GM23338 (cell line): ENCODE measurements around the gene SPIC. TPM values are rescaled to one million over a fixed set of nuclear protein-coding genes. Genes with fewer than 3 reads are reported as not detected.

ENCODE experiments used
- ATAC-seq: fragments of 200-7000 bp; cut with Tn5 transposase; 3 replicates; pipeline ENCODE4 v1.9.1; 2020
- DNase-seq: peaks from one replicate; pipeline ENCODE4 v3.0.0-alpha.2; 2015; ENCODE audit warnings: low spot score
- H2AFZ ChIP-seq: fragments of 200-600 bp; sonication (generic); 2 replicates; pipeline ENCODE4 v1.8.0; 2016; ENCODE audit warnings: antibody characterized with exemption, mild to moderate bottlenecking, moderate library complexity
- H3F3A ChIP-seq: fragments of 200-600 bp; sonication (generic); replicated peaks from 2 replicates; pipeline ENCODE4 v1.8.0; 2017; ENCODE audit warnings: antibody characterized with exemption, mixed run types, low read depth
- H3K27ac ChIP-seq: fragments of 200-600 bp; sonication (generic); 2 replicates; pipeline ENCODE4 v1.6.1; 2016; ENCODE audit warnings: low read depth
- H3K27me3 ChIP-seq: fragments of 200-600 bp; sonication (generic); 2 replicates; pipeline ENCODE4 v1.8.0; 2016; ENCODE audit warnings: mild to moderate bottlenecking, mixed run types, moderate library complexity; ENCODE audit not compliant: insufficient read depth
- H3K36me3 ChIP-seq: fragments of 200-600 bp; sonication (generic); 2 replicates; pipeline ENCODE4 v1.8.0; 2016; ENCODE audit warnings: mild to moderate bottlenecking; ENCODE audit not compliant: insufficient read depth
- H3K4me1 ChIP-seq: fragments of 200-600 bp; sonication (generic); 2 replicates; pipeline ENCODE4 v1.8.0; 2016; ENCODE audit warnings: mild to moderate bottlenecking, moderate library complexity; ENCODE audit not compliant: insufficient read depth
- H3K4me2 ChIP-seq: fragments of 200-600 bp; sonication (generic); 2 replicates; pipeline ENCODE4 v1.7.1; 2017; ENCODE audit warnings: mixed run types
- H3K4me3 ChIP-seq: fragments of 200-600 bp; sonication (generic); 2 replicates; pipeline ENCODE4 v1.6.1; 2016; ENCODE audit warnings: mixed run types
- H3K79me2 ChIP-seq: fragments of 200-600 bp; sonication (generic); replicated peaks from 2 replicates; pipeline ENCODE4 v1.8.0; 2017; ENCODE audit warnings: mild to moderate bottlenecking; ENCODE audit not compliant: insufficient read depth
- H3K9me2 ChIP-seq: fragments of 200-600 bp; sonication (generic); 2 replicates; pipeline ENCODE4 v1.8.0; 2017; ENCODE audit not compliant: insufficient read depth
- H4K20me1 ChIP-seq: fragments of 200-600 bp; sonication (generic); replicated peaks from 2 replicates; pipeline ENCODE4 v1.8.0; 2017; ENCODE audit warnings: mild to moderate bottlenecking; ENCODE audit not compliant: insufficient read depth
- H3K27ac Mint-ChIP-seq: 2 replicates; pipeline ENCODE4 v1.8.0; 2020; ENCODE audit warnings: inconsistent platforms, mild to moderate bottlenecking, moderate library complexity, mixed read lengths
- H3K27me3 Mint-ChIP-seq: 3 replicates; pipeline ENCODE4 v1.8.0; 2022; ENCODE audit warnings: low read depth, mild to moderate bottlenecking, moderate library complexity, mixed read lengths, inconsistent platforms; ENCODE audit not compliant: insufficient read depth, poor library complexity
- H3K36me3 Mint-ChIP-seq: 3 replicates; pipeline ENCODE4 v1.8.0; 2021; ENCODE audit warnings: low read depth, mild to moderate bottlenecking, inconsistent platforms, moderate library complexity, mixed read lengths
- H3K4me1 Mint-ChIP-seq: 3 replicates; pipeline ENCODE4 v1.8.0; 2020; ENCODE audit warnings: mild to moderate bottlenecking, inconsistent platforms, mixed read lengths
- H3K4me3 Mint-ChIP-seq: 3 replicates; pipeline ENCODE4 v1.8.0; 2021; ENCODE audit warnings: moderate library complexity, mild to moderate bottlenecking, inconsistent platforms, mixed read lengths
- H3K9me3 Mint-ChIP-seq: 3 replicates; pipeline ENCODE4 v1.8.0; 2020; ENCODE audit warnings: moderate library complexity, mild to moderate bottlenecking, inconsistent platforms, mixed read lengths
- CREB1 ChIP-seq: fragments of 250-450 bp; sonication (Bioruptor Pico); IDR thresholded peaks from 2 replicates; pipeline ENCODE4 v1.5.0; 2020; ENCODE audit warnings: low read depth, mild to moderate bottlenecking, moderate library complexity
- EZH2 ChIP-seq: fragments of 200-600 bp; sonication (generic); IDR thresholded peaks from one replicate; pipeline ENCODE4 v1.8.0; 2017; ENCODE audit warnings: antibody characterized with exemption, mild to moderate bottlenecking, low read depth; ENCODE audit not compliant: unreplicated experiment
- JUNB ChIP-seq: IDR thresholded peaks from one replicate; pipeline ENCODE4 v1.6.1; 2016; ENCODE audit warnings: antibody characterized with exemption; ENCODE audit not compliant: unreplicated experiment
- NANOG ChIP-seq: IDR thresholded peaks from 2 replicates; pipeline ENCODE4 v1.6.1; 2016; ENCODE audit warnings: antibody characterized with exemption, borderline replicate concordance
- POLR2AphosphoS5 ChIP-seq: IDR thresholded peaks from 2 replicates; pipeline ENCODE4 v1.6.1; 2016; ENCODE audit warnings: antibody characterized with exemption, low read depth
- STAT1 ChIP-seq: IDR thresholded peaks from one replicate; pipeline ENCODE4 v1.6.1; 2016; ENCODE audit warnings: antibody characterized with exemption; ENCODE audit not compliant: unreplicated experiment
- ZNF114 ChIP-seq: fragments of 250-450 bp; sonication (Bioruptor Pico); IDR thresholded peaks from 2 replicates; pipeline ENCODE4 v1.5.0; 2020; ENCODE audit warnings: mild to moderate bottlenecking, moderate library complexity
- ZNF331 ChIP-seq: fragments of 250-450 bp; sonication (Bioruptor Pico); IDR thresholded peaks from 2 replicates; pipeline ENCODE4 v1.5.0; 2020; ENCODE audit warnings: low read depth, mild to moderate bottlenecking, moderate library complexity
- polyA plus RNA-seq: library from polyadenylated mRNA; unstranded; fragments of >200 nt; fragmentation: Nextera tagmentation; extraction: Ambion mirVana; gene quantifications from 2 replicates; pipeline ENCODE4 v1.2.1, GENCODE V29; 2016
- total RNA-seq: library from RNA; depleted of rRNA; stranded (reverse); fragments of >200 nt; shearing (Covaris generic); gene quantifications from 2 replicates; pipeline ENCODE4 v1.2.3, GENCODE V29; 2014
- TF ChIP-seq, protein P1 (sequence below): IDR thresholded peaks from one replicate; pipeline ENCODE4 v1.6.1; 2018; ENCODE audit warnings: antibody characterized with exemption; ENCODE audit not compliant: unreplicated experiment
- TF ChIP-seq, protein P2 (sequence below): IDR thresholded peaks from 2 replicates; pipeline ENCODE4 v1.6.1; 2016; ENCODE audit warnings: antibody characterized with exemption
- TF ChIP-seq, protein P3 (sequence below), 2 experiments: fragments of 200-600 bp in 1 of 2; sonication (generic) in 1 of 2; conservative IDR thresholded peaks; 2 replicates each; pipeline versions ENCODE4 v1.5.1 to v1.6.1; 2016 to 2017; ENCODE audit warnings: antibody characterized with exemption in 2 of 2, low read depth in 2 of 2, mild to moderate bottlenecking in 2 of 2, moderate library complexity in 1 of 2

Gene SPIC
- total and polyA plus RNA-seq, 2 experiments from 2014 or later, result not detected

DNA sequence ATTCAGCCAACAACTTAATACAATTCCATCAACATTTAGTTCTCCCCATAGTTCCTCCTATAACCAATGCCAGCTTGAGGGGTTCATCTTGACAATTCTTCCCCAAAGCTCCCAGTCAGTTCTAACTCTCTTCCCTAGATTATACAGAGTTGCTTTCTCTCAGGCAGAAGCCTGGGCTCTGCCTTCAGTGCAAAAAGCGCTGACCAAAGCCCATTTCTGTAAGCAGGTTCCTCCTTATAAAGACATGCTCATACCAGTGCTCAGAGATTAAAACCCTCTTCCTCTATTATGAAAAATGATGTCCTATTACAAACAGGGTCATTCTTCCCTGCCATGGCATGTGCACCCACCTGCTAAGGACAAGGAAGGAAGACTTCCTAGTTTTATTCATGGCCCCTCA is 16.2 kb downstream of the SPIC start:
- Mint-ChIP-seq H3K4me1 (no peaks in the 10 kb centered on the region), H3K27me3 (no peaks in the 10 kb centered on the region), H3K36me3 (no peaks in the 10 kb centered on the region), H3K27ac (no peak overlapping the region), H3K4me3 (no peak overlapping the region), H3K9me3 (no peaks in the 10 kb centered on the region)
- H3K27ac ChIP-seq, result no peak overlapping the region
- no peak overlapping the region for H3K4me2 ChIP-seq
- H4K20me1 ChIP-seq, result no peaks in the 10 kb centered on the region
- no peaks in the 10 kb centered on the region for H3K4me1 ChIP-seq
- TF ChIP-seq ZNF331 (CRISPR knock-in tag) (no peak), POLR2AphosphoS5 (no peak), STAT1 (no peak), CREB1 (no peak), JUNB (no peak), NANOG (no peak)
- TF ChIP-seq, protein P1, sequence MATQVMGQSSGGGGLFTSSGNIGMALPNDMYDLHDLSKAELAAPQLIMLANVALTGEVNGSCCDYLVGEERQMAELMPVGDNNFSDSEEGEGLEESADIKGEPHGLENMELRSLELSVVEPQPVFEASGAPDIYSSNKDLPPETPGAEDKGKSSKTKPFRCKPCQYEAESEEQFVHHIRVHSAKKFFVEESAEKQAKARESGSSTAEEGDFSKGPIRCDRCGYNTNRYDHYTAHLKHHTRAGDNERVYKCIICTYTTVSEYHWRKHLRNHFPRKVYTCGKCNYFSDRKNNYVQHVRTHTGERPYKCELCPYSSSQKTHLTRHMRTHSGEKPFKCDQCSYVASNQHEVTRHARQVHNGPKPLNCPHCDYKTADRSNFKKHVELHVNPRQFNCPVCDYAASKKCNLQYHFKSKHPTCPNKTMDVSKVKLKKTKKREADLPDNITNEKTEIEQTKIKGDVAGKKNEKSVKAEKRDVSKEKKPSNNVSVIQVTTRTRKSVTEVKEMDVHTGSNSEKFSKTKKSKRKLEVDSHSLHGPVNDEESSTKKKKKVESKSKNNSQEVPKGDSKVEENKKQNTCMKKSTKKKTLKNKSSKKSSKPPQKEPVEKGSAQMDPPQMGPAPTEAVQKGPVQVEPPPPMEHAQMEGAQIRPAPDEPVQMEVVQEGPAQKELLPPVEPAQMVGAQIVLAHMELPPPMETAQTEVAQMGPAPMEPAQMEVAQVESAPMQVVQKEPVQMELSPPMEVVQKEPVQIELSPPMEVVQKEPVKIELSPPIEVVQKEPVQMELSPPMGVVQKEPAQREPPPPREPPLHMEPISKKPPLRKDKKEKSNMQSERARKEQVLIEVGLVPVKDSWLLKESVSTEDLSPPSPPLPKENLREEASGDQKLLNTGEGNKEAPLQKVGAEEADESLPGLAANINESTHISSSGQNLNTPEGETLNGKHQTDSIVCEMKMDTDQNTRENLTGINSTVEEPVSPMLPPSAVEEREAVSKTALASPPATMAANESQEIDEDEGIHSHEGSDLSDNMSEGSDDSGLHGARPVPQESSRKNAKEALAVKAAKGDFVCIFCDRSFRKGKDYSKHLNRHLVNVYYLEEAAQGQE, result no peak
- TF ChIP-seq, protein P2, sequence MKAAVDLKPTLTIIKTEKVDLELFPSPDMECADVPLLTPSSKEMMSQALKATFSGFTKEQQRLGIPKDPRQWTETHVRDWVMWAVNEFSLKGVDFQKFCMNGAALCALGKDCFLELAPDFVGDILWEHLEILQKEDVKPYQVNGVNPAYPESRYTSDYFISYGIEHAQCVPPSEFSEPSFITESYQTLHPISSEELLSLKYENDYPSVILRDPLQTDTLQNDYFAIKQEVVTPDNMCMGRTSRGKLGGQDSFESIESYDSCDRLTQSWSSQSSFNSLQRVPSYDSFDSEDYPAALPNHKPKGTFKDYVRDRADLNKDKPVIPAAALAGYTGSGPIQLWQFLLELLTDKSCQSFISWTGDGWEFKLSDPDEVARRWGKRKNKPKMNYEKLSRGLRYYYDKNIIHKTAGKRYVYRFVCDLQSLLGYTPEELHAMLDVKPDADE, result no peak
- no peaks in the 10 kb centered on the region for H3K27me3 ChIP-seq
- ATAC-seq (no peak), DNase-seq (no peak)
- no peaks in the 10 kb centered on the region for H3F3A ChIP-seq
- no peak overlapping the region for H3K4me3 ChIP-seq
- H3K79me2 ChIP-seq, result no peaks in the 10 kb centered on the region
- H2AFZ ChIP-seq, result peak overlapping the region; percentile 72; the same call in 1 of the 2 replicates
- H3K9me2 ChIP-seq, result no peaks in the 10 kb centered on the region
- H3K36me3 ChIP-seq, result no peaks in the 10 kb centered on the region

DNA sequence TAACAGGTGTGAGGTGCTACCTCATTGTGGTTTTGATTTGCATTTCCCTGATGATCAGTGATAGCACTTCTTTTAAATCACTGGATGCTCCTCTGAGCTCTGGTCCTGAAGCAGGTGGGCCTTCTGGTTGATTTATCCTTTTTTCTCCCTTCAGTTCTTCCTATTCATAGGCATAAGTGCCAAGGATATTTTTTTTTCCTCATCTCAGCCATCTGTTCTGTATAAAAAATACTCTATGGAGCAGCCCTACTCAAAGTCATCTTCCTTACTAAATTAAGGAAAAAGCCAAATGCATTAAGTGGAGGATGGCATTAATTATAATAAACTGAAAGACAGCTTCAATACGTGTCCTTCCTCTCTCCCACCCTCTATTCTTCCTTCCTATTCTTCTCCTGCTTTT is 18.4 kb downstream of the SPIC start:
- Mint-ChIP-seq H3K36me3 (no peaks in the 10 kb centered on the region), H3K4me3 (no peak overlapping the region), H3K27ac (no peak overlapping the region), H3K4me1 (no peaks in the 10 kb centered on the region), H3K9me3 (no peaks in the 10 kb centered on the region), H3K27me3 (no peaks in the 10 kb centered on the region)
- no peak overlapping the region for H3K27ac ChIP-seq
- no peak overlapping the region for H3K4me2 ChIP-seq
- H3K27me3 ChIP-seq, result no peaks in the 10 kb centered on the region
- no peaks in the 10 kb centered on the region for H3K79me2 ChIP-seq
- no peaks in the 10 kb centered on the region for H3K4me1 ChIP-seq
- DNase-seq (no peak), ATAC-seq (no peak)
- no peaks in the 10 kb centered on the region for H3K36me3 ChIP-seq
- H4K20me1 ChIP-seq, result no peaks in the 10 kb centered on the region
- H3K4me3 ChIP-seq, result no peak overlapping the region
- H3F3A ChIP-seq, result no peaks in the 10 kb centered on the region
- no peaks in the 10 kb centered on the region for H3K9me2 ChIP-seq
- H2AFZ ChIP-seq, result no peak overlapping the region
- TF ChIP-seq ZNF114 (CRISPR knock-in tag) (no peak), NANOG (no peak), JUNB (no peak), POLR2AphosphoS5 (no peak), EZH2 (no peak)
- TF ChIP-seq, protein P1, result no peak
- TF ChIP-seq, protein P3, sequence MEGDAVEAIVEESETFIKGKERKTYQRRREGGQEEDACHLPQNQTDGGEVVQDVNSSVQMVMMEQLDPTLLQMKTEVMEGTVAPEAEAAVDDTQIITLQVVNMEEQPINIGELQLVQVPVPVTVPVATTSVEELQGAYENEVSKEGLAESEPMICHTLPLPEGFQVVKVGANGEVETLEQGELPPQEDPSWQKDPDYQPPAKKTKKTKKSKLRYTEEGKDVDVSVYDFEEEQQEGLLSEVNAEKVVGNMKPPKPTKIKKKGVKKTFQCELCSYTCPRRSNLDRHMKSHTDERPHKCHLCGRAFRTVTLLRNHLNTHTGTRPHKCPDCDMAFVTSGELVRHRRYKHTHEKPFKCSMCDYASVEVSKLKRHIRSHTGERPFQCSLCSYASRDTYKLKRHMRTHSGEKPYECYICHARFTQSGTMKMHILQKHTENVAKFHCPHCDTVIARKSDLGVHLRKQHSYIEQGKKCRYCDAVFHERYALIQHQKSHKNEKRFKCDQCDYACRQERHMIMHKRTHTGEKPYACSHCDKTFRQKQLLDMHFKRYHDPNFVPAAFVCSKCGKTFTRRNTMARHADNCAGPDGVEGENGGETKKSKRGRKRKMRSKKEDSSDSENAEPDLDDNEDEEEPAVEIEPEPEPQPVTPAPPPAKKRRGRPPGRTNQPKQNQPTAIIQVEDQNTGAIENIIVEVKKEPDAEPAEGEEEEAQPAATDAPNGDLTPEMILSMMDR (conservative IDR thresholded peaks at IDR 0.05; ENCODE audit: low read depth in 2 of 2), result no peak
- TF ChIP-seq, protein P2, result no peak
